HEK293 (cell line): ENCODE measurements around the gene GUCY2D.

Source experiments
- CTCF ChIP-seq: fragments of 450-650 bp; formaldehyde crosslinking; IDR thresholded peaks from 2 replicates; pipeline ENCODE4 v1.5.1; 2016; ENCODE audit warnings: missing biosample characterization, missing genetic modification characterization
- REST ChIP-seq: fragments of 450-650 bp; formaldehyde crosslinking; IDR thresholded peaks from 2 replicates; pipeline ENCODE4 v1.5.1; 2016; ENCODE audit warnings: missing biosample characterization, missing genetic modification characterization

- TF ChIP-seq CTCF (tag by site-specific recombination) = no peak
- no peak for TF ChIP-seq REST (tag by site-specific recombination)
These were observed 19.7 kb upstream of the GUCY2D start for GRCh38 chr17:7982666-7983065.
